OCI-LY1 (cell line): Measurements from ENCODE around the gene ATOX1.

Source experiments
- EZH2 ChIP-seq: fragments of 200-600 bp; sonication (generic), shearing (Covaris generic); IDR thresholded peaks from 2 replicates; pipeline ENCODE4 v1.8.0; 2017; ENCODE audit warnings: borderline replicate concordance, mixed run types, mild to moderate bottlenecking, antibody characterized with exemption, low read length, moderate library complexity, mixed read lengths
- TF ChIP-seq, protein P1 (sequence below): fragments of 200-600 bp; sonication (generic), shearing (Covaris generic); IDR thresholded peaks from 2 replicates; pipeline ENCODE4 v1.5.1; 2017; ENCODE audit warnings: mild to moderate bottlenecking, antibody characterized with exemption, low read length, moderate library complexity, mixed read lengths

DNA sequence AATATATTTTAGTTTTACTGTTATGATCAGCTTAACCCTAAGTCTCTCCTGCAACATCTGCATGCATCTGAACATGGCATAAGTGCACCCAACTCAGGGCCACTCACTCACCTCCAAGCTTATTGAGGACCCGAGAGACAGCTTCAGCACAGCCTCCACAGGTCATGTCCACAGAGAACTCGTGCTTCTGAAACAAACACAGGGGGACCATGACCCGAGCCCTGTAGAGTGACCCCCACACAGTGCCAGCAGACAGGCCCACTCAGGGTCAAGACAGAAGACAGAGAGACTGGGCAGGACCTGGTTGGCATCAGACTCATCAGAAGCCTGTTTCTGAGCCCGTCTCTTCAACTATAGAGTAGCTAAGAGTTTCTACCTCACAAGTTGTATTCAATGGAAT is 6.8 kb downstream of the ATOX1 start:
- TF ChIP-seq, protein P1, sequence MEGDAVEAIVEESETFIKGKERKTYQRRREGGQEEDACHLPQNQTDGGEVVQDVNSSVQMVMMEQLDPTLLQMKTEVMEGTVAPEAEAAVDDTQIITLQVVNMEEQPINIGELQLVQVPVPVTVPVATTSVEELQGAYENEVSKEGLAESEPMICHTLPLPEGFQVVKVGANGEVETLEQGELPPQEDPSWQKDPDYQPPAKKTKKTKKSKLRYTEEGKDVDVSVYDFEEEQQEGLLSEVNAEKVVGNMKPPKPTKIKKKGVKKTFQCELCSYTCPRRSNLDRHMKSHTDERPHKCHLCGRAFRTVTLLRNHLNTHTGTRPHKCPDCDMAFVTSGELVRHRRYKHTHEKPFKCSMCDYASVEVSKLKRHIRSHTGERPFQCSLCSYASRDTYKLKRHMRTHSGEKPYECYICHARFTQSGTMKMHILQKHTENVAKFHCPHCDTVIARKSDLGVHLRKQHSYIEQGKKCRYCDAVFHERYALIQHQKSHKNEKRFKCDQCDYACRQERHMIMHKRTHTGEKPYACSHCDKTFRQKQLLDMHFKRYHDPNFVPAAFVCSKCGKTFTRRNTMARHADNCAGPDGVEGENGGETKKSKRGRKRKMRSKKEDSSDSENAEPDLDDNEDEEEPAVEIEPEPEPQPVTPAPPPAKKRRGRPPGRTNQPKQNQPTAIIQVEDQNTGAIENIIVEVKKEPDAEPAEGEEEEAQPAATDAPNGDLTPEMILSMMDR: no peak
- TF ChIP-seq EZH2: no peak
